Measurements from ENCODE around the gene PCBP2.

DNA sequence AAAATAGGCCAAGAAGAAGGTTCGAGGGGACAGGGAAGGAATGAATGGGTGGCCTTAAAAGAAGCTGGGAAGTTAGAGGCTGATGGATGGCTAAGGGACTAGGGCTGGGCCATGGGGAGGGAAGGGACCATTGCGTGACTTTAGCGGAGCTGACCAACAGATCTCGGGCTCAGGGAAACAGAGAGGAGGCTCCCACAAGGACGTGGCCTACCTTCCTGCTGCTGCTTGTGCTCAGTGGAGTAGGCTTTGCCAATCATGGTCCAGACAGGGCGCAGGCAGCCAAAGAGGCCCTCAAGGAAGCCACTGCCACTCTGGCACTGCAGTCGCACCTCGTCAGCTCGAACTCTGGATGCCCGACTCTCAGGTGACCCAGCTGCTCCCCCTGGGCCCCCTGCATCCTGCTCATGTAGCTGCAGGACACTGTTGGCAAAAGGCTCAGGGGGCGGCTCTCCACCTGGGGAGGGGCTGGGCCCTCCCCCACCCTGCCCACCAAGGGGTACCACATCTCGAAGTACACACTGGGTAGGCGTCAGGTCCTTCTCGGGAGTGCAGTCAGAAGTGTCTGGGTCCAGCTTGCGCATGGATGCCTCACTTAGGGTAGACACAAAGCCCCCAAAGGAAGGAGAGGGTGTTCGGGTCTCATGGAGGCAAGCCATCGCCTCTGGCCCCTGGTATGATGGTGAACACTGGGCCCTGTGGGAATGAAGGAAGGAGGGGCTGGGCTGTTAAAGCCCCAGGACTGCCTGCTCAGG, 35.0 kb downstream of the PCBP2 start:
- TF ChIP-seq, protein P1, sequence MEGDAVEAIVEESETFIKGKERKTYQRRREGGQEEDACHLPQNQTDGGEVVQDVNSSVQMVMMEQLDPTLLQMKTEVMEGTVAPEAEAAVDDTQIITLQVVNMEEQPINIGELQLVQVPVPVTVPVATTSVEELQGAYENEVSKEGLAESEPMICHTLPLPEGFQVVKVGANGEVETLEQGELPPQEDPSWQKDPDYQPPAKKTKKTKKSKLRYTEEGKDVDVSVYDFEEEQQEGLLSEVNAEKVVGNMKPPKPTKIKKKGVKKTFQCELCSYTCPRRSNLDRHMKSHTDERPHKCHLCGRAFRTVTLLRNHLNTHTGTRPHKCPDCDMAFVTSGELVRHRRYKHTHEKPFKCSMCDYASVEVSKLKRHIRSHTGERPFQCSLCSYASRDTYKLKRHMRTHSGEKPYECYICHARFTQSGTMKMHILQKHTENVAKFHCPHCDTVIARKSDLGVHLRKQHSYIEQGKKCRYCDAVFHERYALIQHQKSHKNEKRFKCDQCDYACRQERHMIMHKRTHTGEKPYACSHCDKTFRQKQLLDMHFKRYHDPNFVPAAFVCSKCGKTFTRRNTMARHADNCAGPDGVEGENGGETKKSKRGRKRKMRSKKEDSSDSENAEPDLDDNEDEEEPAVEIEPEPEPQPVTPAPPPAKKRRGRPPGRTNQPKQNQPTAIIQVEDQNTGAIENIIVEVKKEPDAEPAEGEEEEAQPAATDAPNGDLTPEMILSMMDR (IDR thresholded peaks at IDR 0.05) = no peak
- no peak for TF ChIP-seq EZH2phosphoT487 (IDR thresholded peaks at IDR 0.05)
- no peak for TF ChIP-seq EZH2 (IDR thresholded peaks at IDR 0.05)
